T1000 (cell line): Measurements from ENCODE around the gene C12orf43.
"Not testable (repeated sequence)": the region's sequence is repeated elsewhere in the genome, so short reads cannot be mapped to it uniquely, and the experiment has no call there.

Experiments used
- DNase-seq: peaks from one replicate; lab custom pipeline; 2025; ENCODE audit warnings: mixed read lengths; lab: John Stamatoyannopoulos, UW

The C12orf43 gene

DNA sequence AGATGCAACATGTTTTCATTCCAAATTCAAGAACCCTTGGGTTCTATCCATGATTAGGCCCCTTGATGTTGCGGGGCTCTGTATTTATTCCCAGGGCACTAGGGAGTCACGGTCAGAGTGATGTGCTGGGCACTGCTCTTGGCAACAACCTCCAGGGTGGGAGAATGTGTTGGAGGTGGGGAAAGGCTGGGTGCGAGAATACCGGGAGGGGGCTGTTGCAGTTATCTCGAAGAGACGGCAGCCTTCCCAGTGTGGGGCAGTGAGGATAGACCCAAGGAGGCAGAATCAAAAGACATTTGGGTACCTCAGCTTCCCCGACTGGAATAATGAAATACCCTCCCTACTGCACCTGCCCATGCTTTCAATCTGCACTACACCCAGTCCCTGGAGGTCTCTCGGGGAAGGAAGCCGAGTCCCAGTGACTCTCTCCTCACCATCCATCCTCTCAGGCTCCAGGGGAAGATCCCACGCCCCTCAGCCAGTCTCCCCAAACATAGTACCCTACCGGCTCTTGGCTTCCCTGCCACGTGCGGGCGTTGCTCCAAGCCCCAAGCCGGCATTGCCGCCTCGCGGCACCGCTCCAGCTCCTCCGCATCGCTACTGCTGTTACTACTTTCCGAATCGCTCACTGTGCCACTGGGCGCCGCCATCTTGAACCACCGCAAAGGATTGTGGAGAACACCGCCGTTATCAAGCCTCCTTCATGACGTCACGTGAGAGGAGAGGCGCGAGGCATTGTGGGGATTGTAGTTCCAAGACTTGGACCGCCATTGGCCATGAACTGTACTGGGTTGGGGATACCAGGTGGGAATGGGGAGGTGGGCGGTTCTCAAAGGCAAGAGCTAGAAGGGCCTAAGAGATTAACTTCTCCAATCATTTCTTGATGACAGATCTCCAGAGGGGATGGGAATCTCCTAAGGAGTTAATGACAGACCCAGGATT lies at the start of gene C12orf43:
Gene C12orf43 (minus strand): TSS at position 663 of the 942 bp plus-strand sequence. CDS start 13 bp downstream, at position 650.
- peak; percentile 73 for DNase-seq

DNA sequence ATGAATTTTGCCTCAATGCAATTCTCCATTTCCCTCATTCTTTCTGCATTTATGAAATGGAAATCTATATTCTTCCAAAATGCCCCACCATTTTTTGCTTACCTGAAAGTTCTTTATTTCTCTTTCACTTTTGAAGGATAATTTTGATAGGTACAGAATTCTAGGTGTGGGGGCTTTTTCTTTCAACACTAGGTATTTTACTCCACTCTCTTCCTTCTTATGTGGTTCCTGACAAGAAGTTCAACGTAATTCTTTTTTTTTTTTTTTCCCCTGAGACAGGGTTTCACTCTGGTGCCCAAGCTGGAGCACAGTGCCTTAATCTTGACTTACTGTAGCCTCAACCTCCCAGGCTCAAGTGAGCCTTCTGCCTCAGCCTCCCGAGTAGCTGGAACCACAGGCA lies 49.1 kb upstream of the C12orf43 start:
- DNase-seq = no peak

DNA sequence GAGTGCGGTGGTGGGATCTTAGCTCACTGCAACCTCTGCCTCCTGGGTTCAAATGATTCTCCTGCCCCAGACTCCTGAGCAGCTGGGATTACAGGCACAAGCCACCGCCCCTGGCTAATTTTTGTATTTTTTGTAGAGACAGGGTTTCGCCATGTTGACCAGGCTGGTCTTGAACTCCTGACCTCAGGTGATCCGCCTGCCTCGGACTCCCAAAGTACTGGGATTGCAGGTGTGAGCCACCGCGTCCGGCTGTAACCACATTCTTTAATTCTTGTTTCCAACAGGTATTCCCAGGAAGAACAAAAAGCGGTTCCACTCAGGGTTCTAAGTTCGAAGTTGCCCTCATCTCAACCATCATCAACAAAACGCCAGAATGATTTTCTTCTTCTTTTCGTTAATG lies 48.3 kb upstream of the C12orf43 start:
- DNase-seq = not testable (repeated sequence)

DNA sequence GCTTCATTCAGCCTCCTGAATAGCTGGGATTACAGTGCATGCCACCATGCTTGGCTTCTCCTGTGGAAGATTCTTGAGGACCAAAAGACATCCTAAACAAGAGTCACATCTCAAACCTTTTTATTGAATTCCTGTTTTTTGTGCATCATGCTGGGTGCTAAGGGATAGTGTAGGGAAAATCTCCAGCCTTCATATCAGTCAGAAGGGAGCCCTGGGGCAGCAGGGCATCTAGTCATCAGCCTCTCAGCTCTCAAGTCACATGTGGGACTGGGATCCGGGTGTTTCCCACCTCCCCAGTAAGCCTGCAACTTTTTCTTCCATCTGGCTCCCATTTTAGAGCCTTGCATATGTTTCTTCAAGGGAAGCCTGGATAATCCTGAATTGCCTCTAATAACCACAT lies 47.8 kb upstream of the C12orf43 start:
- DNase-seq = no peak

DNA sequence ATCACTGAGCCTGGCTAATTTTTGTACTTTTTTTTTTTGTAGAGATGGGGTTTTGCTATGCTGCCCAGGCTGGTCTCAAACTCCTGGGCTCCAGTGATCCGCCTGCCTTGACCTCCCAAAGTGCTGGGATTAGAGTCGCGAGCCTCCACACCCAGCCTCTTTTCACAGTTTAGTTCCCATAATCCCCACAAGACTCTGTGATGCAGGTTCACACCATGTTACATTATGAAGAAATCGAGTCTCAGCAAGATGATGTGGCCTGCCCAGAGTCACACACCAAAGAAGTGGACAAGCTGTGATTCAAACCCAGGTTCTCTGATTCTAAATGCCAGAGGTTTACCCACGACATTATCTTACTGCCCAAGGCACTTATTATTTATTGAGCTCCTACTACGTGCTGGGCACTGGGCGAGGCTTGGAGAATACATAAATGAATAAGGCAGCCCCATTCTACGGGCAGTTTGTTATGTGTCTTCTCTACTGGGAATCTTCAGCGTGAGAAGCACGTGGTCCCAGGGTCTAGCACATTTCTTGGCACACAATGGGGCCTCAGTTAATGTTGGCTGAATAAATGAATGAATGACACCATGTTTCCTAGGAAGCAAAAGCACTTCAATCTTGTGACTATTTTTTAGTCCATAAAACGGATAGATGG lies 46.2 kb upstream of the C12orf43 start:
- DNase-seq = no peak

DNA sequence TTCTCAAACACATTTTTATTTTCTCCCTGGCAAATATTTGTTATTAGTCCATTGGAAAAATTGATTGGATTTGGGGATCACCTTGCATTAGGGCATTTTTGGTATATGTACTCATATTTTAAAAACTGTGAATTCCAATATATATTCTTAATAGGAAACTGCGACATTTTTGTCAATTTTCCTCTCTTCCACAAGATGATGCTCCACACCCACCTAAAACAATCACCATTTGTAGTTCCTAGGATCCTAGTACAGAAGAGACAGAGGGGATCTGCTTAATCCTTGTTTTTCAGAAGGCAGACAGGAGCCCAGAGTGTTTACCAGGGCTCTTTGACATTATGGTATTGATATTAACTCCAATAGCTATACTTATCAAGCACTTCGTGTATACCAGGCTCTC lies 45.5 kb upstream of the C12orf43 start:
- DNase-seq = no peak

- DNase-seq = no peak
Observed at GRCh38 chr12:121060149-121061001, 44.1 kb upstream of the C12orf43 start.

DNA sequence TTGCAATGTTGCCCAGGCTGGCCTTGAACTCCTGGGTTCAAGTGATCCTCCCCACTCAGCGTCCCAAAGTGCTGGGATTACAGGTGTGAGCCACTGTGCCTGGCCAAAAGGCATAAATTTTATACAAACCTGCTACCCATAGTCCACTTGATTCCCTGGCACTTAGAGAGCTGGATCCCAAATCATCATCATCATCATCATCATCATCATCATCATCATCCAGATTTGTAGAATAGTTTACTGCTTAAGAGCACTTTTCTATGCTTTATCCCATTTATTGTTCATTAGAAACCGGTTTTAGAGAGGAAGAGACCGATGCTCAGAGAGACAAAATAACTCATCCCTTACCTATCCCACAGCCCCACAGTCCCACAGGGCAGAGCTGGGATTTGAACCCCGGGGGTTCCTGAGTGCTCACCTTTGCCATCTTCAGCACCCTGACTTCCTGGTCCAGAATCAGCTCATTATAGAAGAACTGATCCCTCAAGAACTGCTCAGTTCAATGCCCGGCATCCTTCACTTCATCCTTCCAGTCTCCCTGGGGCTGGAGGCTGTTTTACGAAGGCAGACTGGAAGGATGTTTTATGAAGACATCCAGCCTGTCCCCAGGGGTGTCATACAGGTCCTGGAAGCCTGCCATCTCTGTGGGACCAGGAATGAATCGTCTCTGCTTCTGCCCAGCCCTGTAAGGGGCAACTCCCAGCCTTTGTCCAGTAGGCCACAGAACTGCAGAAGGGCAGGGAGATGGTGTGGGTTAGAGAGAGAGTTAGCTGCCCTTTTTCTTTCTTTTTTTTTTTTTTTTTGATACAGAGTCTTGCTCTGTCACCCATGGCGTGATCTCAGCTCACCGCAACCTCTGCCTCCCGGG lies 43.0 kb upstream of the C12orf43 start:
- DNase-seq = no peak

DNA sequence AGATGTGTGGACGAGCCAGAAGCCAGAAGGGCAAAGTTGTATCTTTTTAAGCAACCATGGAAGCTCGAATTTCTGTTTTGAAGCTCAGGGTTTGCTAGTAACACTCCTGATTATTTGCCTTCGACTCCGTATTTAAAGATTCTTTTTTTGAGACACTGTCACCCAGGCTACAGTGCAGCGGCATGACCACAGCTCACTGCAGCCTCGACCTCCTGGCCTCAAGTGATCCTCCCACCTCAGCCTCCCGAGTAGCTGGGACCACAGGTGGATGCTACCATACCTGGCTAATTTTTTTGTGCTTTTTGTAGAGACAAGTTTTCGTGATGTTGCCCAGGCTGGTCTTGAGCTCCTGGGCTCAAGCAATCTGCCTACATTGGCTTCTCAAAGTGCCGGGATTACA lies 41.5 kb upstream of the C12orf43 start:
- DNase-seq = no peak

GRCh38 chr12:121053706-121054105 lies 37.4 kb upstream of the C12orf43 start:
- no peak for DNase-seq

DNA sequence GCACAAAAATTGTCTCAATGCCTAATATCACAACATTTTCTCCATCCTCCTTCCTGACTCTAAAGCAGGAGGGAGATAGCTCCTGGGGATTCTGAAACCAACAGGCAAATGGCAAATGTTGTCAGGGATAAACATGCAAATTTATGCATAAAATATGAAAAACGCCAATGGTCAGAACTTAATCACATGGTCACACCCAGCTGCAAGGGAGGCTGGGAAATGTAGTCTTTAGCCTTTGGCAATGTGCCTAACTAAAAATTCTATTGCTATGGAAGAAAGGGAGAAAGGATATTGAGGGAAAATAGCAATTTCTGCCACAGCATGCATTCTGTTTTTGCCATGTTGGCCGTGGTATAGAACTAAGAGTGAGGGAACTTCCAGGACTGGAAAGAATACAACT lies 34.4 kb upstream of the C12orf43 start:
- no peak for DNase-seq

DNA sequence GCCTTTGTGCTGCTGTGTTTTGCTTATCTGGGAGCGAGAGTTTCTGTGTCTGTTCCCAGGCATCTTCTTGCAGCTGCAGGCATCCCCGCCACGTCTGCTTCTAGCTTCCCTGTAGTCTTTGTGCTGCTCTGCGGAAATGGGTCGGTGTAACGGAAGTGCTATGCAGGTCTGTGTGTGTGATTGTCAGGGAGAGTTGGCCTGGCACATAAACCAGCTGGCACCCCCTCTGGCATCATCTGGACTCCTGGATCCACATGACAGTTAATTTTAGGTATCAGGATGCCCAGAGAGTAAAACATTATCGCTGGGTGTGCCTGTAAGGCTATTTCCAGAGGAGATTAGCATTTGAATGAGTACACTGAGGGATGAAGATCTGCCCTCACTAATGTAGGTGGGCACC lies 32.2 kb upstream of the C12orf43 start:
- no peak for DNase-seq

- DNase-seq = not testable (repeated sequence)
Observed at GRCh38 chr12:121047400-121047799, 31.1 kb upstream of the C12orf43 start.

GRCh38 chr12:121043067-121043466 lies 26.8 kb upstream of the C12orf43 start:
- DNase-seq = no peak

DNA sequence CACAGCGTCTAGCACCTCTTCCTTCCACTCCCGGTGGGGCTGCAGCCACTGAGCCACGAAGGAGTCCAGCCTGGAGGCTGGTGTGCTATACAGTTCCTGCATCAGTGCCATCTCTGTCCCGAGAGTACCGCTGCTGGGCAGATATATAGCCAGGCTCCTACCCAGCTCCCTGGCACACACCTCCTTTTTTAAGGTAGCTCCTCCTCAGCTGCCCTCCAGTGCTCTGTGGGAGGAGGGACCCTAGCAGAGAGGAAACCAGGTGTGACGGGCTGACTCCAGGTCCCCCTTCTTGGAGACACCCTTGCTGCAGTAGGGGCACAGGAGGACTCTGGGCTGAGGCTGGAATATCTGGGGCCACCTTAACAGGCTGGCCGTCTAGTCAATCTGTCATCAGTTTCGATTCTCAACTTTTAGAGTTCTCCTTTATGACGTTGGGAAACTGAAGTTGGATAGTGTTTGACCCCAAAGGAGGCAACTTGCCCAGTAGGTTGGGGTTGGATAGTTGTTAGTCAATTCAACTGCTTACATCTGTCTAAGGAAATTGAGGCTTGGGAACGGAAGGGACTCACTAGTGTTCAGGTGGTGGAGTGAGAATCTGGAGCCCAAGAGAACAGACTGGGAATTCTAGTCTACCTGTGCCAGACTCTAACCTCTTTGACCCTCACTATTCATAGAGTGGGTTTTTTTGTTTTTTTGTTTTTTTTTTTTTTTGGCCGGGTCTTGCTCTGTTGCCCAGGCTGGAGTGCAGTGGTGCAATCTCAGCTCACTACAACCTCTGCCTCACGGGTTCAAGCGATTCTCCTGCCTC lies 22.8 kb upstream of the C12orf43 start, which contains the start of gene OASL:
Gene OASL (minus strand): TSS at position 386 of the 808 bp plus-strand sequence. CDS start 275 bp downstream, at position 111.
- no peak for DNase-seq

DNA sequence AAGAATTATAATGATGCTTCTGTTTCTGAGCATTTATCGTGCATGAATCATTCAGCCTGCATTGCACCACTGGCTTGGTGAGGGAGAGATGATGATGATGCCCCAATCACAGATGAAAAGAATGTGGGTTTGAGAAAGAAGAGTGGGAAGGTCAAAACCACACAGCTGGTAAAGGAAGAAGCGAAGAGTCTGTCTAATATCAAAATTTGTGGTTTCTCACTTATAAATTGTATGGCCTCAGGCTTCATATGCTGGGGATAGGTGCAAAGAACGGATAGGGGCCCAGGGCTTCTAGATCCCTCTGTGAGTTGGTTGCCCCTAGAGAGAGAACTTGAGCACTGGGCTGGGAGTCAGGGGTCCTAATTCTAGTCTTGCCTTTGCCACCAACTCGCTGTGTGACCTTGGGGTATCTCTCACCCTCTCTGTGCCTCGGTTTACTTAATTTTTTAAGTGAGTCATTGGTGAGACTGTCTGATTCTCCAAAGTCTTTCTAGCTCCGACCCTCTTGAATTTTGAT lies 20.6 kb upstream of the C12orf43 start:
- no peak for DNase-seq

DNA sequence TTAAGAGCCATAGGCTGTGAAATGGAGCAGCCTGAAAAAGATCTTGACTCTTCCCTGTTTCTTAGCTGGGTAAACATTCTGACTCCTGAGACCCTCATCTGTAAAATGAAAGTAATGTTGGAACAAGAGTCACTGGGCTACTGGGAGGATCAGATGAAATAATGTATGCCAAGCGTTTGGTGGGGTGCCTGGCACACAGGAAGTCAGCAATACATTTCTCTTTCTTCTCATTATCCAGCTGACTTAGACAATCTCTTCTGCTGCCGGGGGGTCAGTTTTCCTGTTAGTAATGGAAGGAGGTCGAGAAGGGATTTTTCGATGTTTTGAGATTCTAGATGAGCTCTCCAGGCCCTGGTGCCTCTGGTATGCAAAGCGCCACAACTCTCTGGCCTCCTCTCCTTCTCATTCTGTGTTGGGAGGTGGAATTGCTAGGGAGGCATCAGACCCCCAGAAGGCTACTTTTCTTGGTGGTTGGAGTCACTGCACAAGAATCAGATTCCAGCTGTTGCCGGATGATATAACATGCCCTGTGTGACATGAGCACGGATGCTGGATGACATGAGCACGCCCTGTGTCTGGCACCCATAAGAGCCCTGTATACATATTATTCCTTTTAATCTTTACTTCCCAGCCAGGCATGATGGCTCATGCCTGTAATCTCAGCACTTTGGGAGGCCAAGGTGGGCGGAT lies 18.5 kb upstream of the C12orf43 start:
- no peak for DNase-seq

- DNase-seq = peak; percentile 36
Observed at GRCh38 chr12:121033625-121034349, 17.5 kb upstream of the C12orf43 start.
